Amniotic epithelial cell (primary cell): ENCODE data around the gene ABI1.
"Not testable (repeated sequence)": the region's sequence is repeated elsewhere in the genome, so short reads cannot be mapped to it uniquely, and the experiment has no call there.

Source experiments
- DNase-seq: peaks from one replicate; pipeline ENCODE4 v3.0.0-alpha.2; 2010; ENCODE audit warnings: low read depth

The ABI1 gene

DNA sequence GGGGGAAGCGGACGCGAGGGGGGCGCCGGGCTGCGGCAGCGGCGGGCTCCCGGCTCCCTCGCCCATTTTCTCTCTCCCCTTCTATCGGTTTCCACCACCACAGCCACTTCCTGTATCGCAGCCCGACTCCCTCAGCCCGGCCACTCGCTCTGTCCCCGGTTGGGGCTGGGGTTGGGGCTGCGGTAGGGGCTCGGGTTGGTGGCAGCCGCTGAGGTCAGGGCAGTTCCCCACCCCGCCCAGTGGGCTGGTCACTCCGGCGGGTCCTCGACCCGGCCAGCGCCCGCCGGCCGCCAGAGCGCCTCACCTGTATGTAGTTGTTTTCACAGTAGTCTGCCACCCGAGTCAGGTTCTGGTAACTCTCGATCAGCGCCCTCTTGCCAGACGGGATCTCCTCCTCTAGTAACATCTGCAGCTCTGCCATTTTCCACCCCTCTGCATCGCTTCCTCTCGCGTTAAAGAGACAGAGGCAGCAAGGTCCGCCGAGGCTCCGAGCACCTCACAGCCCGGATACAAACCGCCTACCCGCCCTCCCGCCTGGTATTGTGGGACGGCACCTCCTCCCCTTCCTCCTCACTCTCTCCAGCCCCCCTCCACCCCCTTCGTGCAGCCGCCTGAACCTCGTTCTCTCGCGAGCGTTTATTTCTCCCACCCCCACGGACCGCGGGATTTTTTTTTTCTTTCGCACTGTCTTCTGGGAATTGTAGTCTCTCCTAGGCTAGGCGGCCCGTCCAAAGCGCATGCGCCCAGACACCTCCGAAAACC is at the start of gene ABI1:
TSS of gene ABI1 (minus strand) at position 516 of the 762 bp plus-strand sequence. CDS start at position 421, 95 bp downstream.
- peak; percentile 97 for DNase-seq

DNA sequence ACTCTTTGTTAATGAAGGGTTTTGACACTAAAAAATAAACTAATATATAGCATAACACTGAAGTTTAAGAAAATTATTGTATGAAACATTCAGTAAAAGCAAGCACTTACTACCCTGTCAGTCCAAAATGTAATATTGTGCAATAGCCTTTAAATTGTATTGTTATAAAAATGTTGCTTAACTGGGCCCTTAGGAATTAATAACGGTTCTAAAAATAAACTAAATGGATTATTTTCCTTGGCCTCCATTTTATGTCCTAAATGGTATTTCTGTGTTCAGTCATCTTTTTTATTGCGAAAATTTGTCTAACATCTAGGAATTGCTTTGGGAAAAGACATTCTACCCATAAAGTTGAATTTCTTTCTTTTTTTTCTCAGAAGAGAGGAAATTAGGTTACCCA is 49.0 kb upstream of the ABI1 start:
- DNase-seq, result no peak

- DNase-seq, result not testable (repeated sequence)
Measured at GRCh38 chr10:26905253-26905781, 44.6 kb upstream of the ABI1 start.

GRCh38 chr10:26903431-26904217 is 42.9 kb upstream of the ABI1 start:
- DNase-seq, result no peak

- not testable (repeated sequence) for DNase-seq
Measured at GRCh38 chr10:26892306-26892923, 31.7 kb upstream of the ABI1 start.

- DNase-seq, result peak; percentile 70
Measured at GRCh38 chr10:26890956-26891355, 30.2 kb upstream of the ABI1 start.

GRCh38 chr10:26887611-26888215 is 27.0 kb upstream of the ABI1 start:
- DNase-seq, result no peak

DNA sequence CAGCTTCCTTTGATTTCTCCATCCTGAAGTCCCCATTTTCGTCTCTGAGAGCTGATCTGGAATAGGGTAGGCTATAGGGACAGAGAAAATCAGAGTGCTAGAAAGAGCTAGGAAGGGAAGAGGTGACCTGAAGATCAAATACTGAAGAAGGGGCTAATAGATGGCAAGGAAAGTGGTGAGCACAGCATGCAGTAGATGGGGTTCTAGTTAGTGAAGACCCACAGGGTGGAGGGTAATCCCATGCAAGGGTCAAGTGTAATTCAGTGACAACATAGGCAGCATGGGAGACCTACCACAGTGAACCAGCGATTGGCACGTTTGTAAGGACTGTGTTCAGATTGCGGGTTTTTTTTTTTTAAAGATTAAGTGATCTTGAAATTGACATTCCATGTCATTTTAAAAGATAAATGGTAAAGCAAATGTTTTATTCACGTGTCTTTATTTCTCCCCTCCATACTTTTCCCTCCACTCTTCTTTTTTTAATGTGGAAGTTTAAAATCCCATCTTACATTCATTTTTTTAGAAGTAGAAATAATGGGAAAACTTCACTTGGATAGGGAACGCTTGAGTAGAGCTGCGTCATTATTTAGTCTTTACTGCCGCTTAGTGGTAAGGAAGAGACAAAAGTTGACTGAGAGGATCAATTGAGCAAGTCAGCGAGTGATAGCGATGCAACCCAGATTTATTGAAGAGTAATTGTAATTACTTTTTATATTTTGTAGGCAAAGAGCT is 21.0 kb upstream of the ABI1 start:
- peak; percentile 67 for DNase-seq

GRCh38 chr10:26879744-26880143 is 19.0 kb upstream of the ABI1 start:
- no peak for DNase-seq

- DNase-seq, result no peak
Measured at GRCh38 chr10:26870766-26871165, 10.0 kb upstream of the ABI1 start.

DNA sequence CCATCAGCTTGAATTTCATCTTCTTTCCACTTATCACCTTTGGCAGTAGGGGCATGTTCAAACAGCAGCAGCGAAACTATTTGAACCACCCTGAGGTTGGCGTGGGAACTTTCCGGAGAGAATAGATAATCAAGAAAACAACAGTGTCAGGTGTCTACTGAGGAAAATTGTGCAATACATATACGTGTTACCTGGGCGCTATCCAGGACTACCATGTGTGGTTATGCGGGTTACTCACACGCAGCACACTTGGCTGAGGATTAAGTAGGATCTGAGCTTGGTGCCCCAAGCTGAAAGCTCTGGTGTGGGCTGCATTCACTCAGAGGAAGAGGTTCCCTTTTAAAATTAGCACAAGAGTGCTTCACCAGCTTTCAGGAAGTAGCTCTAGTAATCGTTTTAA is 8.8 kb upstream of the ABI1 start:
- peak; percentile 86 for DNase-seq

GRCh38 chr10:26863351-26864076 is 2.8 kb upstream of the ABI1 start:
- no peak for DNase-seq

- DNase-seq, result no peak
Measured at GRCh38 chr10:26861205-26861998, 644 bp upstream of the ABI1 start.

GRCh38 chr10:26860102-26860442 is 686 bp downstream of the ABI1 start:
- peak; percentile 58 for DNase-seq

- no peak for DNase-seq
Measured at GRCh38 chr10:26859241-26860101, 1.3 kb downstream of the ABI1 start.

GRCh38 chr10:26858707-26859034 is 2.1 kb downstream of the ABI1 start:
- peak; percentile 42 for DNase-seq

GRCh38 chr10:26857991-26858706 is 2.6 kb downstream of the ABI1 start:
- no peak for DNase-seq

DNA sequence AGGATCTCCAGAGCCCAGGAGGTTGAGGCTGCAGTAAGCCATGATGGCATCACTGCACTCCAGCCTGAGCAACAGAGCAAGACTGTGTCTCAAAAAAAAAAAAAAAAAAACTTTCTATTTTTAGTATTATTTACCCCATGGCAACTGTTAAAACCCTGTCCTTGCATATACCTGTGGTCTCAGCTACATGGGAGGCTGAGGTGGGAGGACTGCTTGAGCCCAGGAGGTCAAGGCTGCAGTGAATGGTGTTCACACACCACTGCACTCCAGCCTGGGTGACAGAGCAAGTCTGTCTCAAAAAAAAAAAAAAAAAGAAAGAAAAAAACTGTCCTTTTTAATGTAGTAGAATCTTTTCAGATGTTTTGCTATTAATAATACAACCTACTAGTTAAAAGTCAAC is 3.2 kb downstream of the ABI1 start:
- not testable (repeated sequence) for DNase-seq

DNA sequence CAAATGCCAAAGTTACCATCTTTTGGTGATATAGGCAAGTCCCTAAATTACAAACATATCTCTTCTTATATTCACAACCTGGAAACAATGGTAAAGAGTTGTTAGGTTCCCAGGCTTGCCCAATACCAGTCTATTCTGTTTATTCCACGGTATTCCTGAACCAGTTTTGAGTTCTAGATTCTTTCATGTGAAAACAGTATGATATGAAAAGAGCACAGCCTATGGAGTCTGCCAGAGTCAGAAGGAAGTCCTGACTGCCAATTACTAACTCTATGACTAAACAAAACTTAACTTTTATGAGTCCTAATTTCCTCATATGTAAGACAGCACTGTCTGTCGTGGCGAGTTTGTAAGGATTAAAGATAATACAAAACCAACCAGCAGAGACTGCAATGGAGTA is 5.6 kb downstream of the ABI1 start:
- DNase-seq, result peak; percentile 35
